Mesenchymal stem cell (in vitro differentiated cells and primary cell): ENCODE results near the gene GNPNAT1.
A peak's percentile ranks its signal among the peaks of the same experiment; 100 is the strongest.
"Not testable (repeated sequence)": the region's sequence is repeated elsewhere in the genome, so short reads cannot be mapped to it uniquely, and the experiment has no call there.

ENCODE experiments used
- DNase-seq: peaks from one replicate; pipeline ENCODE4 v3.0.0-alpha.2; 2013
- H2AFZ ChIP-seq: one replicate; pipeline ENCODE4 v1.6.1; 2013; ENCODE audit warnings: low read depth, mild to moderate bottlenecking, control low read depth, inconsistent platforms, low read length, moderate library complexity
- H2AK5ac ChIP-seq: 2 replicates; pipeline ENCODE4 v1.6.1; 2013; ENCODE audit warnings: low read length, moderate library complexity, mild to moderate bottlenecking, inconsistent platforms; ENCODE audit not compliant: severe bottlenecking
- H2BK120ac ChIP-seq: one replicate; pipeline ENCODE4 v1.6.1; 2013; ENCODE audit warnings: low read depth, mild to moderate bottlenecking, inconsistent platforms, low read length, moderate library complexity
- H2BK12ac ChIP-seq, 2 experiments: one replicate each; pipeline ENCODE4 v1.6.1; 2013; ENCODE audit warnings: inconsistent platforms in 2 of 2, low read length in 2 of 2, mild to moderate bottlenecking in 2 of 2, moderate library complexity in 2 of 2, control low read depth in 1 of 2
- H2BK15ac ChIP-seq: one replicate; pipeline ENCODE4 v1.6.1; 2013; ENCODE audit warnings: mild to moderate bottlenecking, low read depth, inconsistent platforms; ENCODE audit not compliant: poor library complexity, severe bottlenecking
- H2BK5ac ChIP-seq: 2 replicates; pipeline ENCODE4 v1.6.1; 2013; ENCODE audit warnings: low read depth, mild to moderate bottlenecking, low read length, control low read depth, inconsistent platforms; ENCODE audit not compliant: poor library complexity, severe bottlenecking
- H3K14ac ChIP-seq, 2 experiments: one replicate each; pipeline ENCODE4 v1.6.1; 2013; ENCODE audit warnings: inconsistent platforms in 2 of 2, low read length in 2 of 2, control low read depth in 1 of 2, mild to moderate bottlenecking in 1 of 2, moderate library complexity in 1 of 2
- H3K18ac ChIP-seq, 2 experiments: one replicate each; pipeline ENCODE4 v1.6.1; 2013; ENCODE audit warnings: inconsistent platforms in 2 of 2, low read length in 2 of 2, control low read depth in 1 of 2, low read depth in 1 of 2, mild to moderate bottlenecking in 1 of 2
- H3K23ac ChIP-seq, 2 experiments: one replicate each; pipeline ENCODE4 v1.6.1; 2013; ENCODE audit warnings: inconsistent platforms in 2 of 2, low read length in 2 of 2, mild to moderate bottlenecking in 2 of 2, moderate library complexity in 2 of 2, control low read depth in 1 of 2
- H3K27ac ChIP-seq: 2 replicates; pipeline ENCODE4 v1.5.1; 2013; ENCODE audit warnings: mild to moderate bottlenecking, moderate library complexity, low read length, control low read depth, inconsistent platforms; ENCODE audit not compliant: poor library complexity, severe bottlenecking
- H3K27me3 ChIP-seq, 2 experiments: 2 replicates each; pipeline versions ENCODE4 v1.6.1 to v1.7.0; 2013; ENCODE audit warnings: low read length in 2 of 2, mild to moderate bottlenecking in 2 of 2, moderate library complexity in 2 of 2, control low read depth in 1 of 2, inconsistent platforms in 1 of 2; ENCODE audit not compliant: control insufficient read depth in 1 of 2, insufficient read depth in 1 of 2
- H3K36me3 ChIP-seq, 2 experiments: 2 replicates each; pipeline versions ENCODE4 v1.6.1 to v1.7.0; 2013; ENCODE audit warnings: low read length in 2 of 2, control low read depth in 1 of 2, inconsistent platforms in 1 of 2, low read depth in 1 of 2, mild to moderate bottlenecking in 1 of 2; ENCODE audit not compliant: insufficient read depth in 2 of 2, control insufficient read depth in 1 of 2
- H3K4ac ChIP-seq, 2 experiments: one replicate each; pipeline ENCODE4 v1.6.1; 2013; ENCODE audit warnings: inconsistent platforms in 2 of 2, low read length in 2 of 2, mild to moderate bottlenecking in 2 of 2, moderate library complexity in 2 of 2, control low read depth in 1 of 2, low read depth in 1 of 2
- H3K4me1 ChIP-seq: 2 replicates; pipeline ENCODE4 v1.6.1; 2013; ENCODE audit warnings: low read depth, low read length, control low read depth; ENCODE audit not compliant: control insufficient read depth, insufficient read depth
- H3K4me2 ChIP-seq: 2 replicates; pipeline ENCODE4 v1.6.1; 2013; ENCODE audit warnings: low read length, mild to moderate bottlenecking, inconsistent platforms; ENCODE audit not compliant: poor library complexity, severe bottlenecking
- H3K4me3 ChIP-seq, 2 experiments: 2 replicates each; pipeline versions ENCODE4 v1.5.1 to v1.7.0; 2013; ENCODE audit warnings: low read length in 2 of 2, mild to moderate bottlenecking in 2 of 2, control low read depth in 1 of 2, low read depth in 1 of 2; ENCODE audit not compliant: insufficient read depth in 1 of 2
- H3K79me1 ChIP-seq: replicated peaks from 2 replicates; pipeline ENCODE4 v1.6.1; 2013; ENCODE audit warnings: mild to moderate bottlenecking, control low read depth, low read length, inconsistent platforms; ENCODE audit not compliant: poor library complexity, severe bottlenecking
- H3K9ac ChIP-seq: 2 replicates; pipeline ENCODE4 v1.7.0; 2013; ENCODE audit warnings: mild to moderate bottlenecking, low read length, moderate library complexity
- H3K9me3 ChIP-seq: 2 replicates; pipeline ENCODE4 v1.7.0; 2013; ENCODE audit warnings: mild to moderate bottlenecking, low read length; ENCODE audit not compliant: control insufficient read depth
- H4K8ac ChIP-seq: one replicate; pipeline ENCODE4 v1.6.1; 2013; ENCODE audit warnings: inconsistent platforms, mild to moderate bottlenecking, low read length, moderate library complexity
- H4K91ac ChIP-seq: one replicate; pipeline ENCODE4 v1.6.1; 2013; ENCODE audit warnings: mild to moderate bottlenecking, low read length, inconsistent platforms
- WGBS: methylation state at CpG from one replicate; pipeline ENCODE4 v1.1.7; 2013; ENCODE audit warnings: mixed read lengths; 5-methylcytosine and 5-hydroxymethylcytosine counted together

GNPNAT1 gene

DNA sequence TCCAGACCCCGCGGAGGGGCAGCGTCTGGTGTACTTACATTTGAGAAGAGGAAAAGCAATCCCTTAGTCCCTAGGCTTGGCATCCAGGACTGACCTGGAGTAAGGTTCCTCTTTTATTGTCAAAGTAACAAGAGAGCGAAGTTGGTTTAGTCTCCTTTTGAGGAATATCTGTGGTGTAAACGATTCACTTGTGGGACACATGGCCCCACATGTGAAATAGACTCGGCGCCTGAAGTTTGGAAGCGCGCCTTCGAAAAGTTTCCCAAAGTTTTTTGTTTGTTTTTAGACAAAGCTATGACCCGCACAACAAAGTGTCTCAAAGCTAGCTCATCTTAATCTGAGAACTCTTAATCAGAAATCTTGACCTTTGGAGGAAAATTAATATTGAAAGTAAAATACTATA lies 60.7 kb downstream of the GNPNAT1 start:
- Histone ChIP-seq H3K36me3 (peaks cover 15 to 56% of the 10 kb centered on the region in 2 experiments), H2BK15ac (no peak overlapping the region), H4K91ac (no peak overlapping the region), H3K14ac (peak overlapping the region in 1 of 2 experiments; percentile 98), H3K4me2 (peak overlapping the region; percentile 73), H3K4ac (peak overlapping the region in 1 of 2 experiments; percentile 96), H3K4me1 (peaks cover 5% of the 10 kb centered on the region), H3K4me3 (peak overlapping the region; percentile 91 to 97), H3K23ac (peak overlapping the region in 1 of 2 experiments; percentile 97), H2BK120ac (no peak overlapping the region), H2AK5ac (no peak overlapping the region), H2BK12ac (peak overlapping the region in 1 of 2 experiments; percentile 51), H3K9me3 (no peaks in the 10 kb centered on the region), H2AFZ (peak overlapping the region; percentile 100), H4K8ac (no peak overlapping the region), H3K27ac (no peak overlapping the region), H3K79me1 (peaks cover 15% of the 10 kb centered on the region), H2BK5ac (no peak overlapping the region), H3K27me3 (no peaks in the 10 kb centered on the region), H3K18ac (peak overlapping the region; percentile 30 to 84), H3K9ac (peak overlapping the region; percentile 97)
- WGBS: 6% methylated on average over 10 of the region's 11 CpGs
- peak; percentile 57 for DNase-seq

DNA sequence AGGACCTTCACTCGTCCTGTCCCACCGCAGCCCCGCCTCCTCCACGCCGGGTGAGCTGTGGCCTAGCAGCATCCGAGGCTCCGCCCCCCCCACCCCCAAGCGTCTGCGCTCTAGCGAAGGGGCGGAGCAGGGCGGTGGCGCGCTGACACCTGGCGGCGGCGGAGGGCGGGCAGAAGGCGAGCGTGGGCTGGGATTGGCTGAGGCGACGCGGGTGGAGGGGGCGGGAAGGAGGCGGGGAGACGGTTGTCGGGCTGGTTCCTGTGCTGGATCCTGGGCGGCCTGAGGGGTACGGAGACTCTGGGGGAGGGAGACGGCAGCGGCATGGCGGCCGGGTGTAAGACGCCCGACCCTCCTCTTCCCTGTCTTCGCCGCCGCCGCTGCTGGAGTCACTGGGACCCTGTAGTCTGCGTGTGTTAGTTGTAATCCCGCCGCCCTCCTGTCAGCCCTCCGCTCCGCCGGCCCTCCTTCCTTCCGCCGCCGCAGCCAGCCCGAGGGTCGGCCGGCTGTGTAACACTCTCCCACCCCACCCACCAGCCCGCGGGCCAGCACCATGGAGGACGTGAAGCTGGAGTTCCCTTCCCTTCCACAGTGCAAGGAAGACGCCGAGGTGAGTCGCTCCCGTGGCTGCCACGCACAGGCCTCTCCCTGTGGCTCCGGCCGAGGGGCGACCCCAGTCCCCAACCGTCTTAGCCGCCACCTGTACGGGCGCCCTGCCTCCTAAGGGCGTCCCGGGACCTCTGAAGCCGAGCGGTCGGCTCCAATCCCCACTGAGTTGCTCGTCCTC lies 61.3 kb downstream of the GNPNAT1 start, which contains the start of gene STYX:
STYX (plus strand) TSS at position 242 of the 784 bp plus-strand sequence; CDS start at position 551, 309 bp downstream.
- Histone ChIP-seq H3K9ac (peak within 1 kb of the TSS; percentile 97), H3K4ac (peak within 1 kb of the TSS; percentile 20 to 96), H2BK15ac (no peak within 1 kb of the TSS), H3K14ac (peak within 1 kb of the TSS in 1 of 2 experiments; percentile 98), H2BK12ac (peak within 1 kb of the TSS; percentile 51 to 57), H4K91ac (peak within 1 kb of the TSS; percentile 9), H3K9me3 (no peaks in the 10 kb centered on the region), H3K4me2 (peak within 1 kb of the TSS; percentile 77), H4K8ac (peak within 1 kb of the TSS; percentile 89), H3K23ac (peak within 1 kb of the TSS in 1 of 2 experiments; percentile 97), H3K27me3 (no peaks in the 10 kb centered on the region), H3K4me1 (peaks cover 5% of the 10 kb centered on the region), H3K79me1 (peaks cover 14% of the 10 kb centered on the region), H2AK5ac (no peak within 1 kb of the TSS), H2BK120ac (no peak within 1 kb of the TSS), H3K4me3 (peak within 1 kb of the TSS; percentile 91 to 97), H2AFZ (peak within 1 kb of the TSS; percentile 100), H3K27ac (peak within 1 kb of the TSS; percentile 68), H2BK5ac (peak within 1 kb of the TSS; percentile 20), H3K36me3 (peaks cover 18 to 57% of the 10 kb centered on the region in 2 experiments), H3K18ac (peak within 1 kb of the TSS; percentile 84 to 89)
- DNase-seq: peak; percentile 98
- WGBS: under 1% methylated on average over 62 of the region's 72 CpGs

DNA sequence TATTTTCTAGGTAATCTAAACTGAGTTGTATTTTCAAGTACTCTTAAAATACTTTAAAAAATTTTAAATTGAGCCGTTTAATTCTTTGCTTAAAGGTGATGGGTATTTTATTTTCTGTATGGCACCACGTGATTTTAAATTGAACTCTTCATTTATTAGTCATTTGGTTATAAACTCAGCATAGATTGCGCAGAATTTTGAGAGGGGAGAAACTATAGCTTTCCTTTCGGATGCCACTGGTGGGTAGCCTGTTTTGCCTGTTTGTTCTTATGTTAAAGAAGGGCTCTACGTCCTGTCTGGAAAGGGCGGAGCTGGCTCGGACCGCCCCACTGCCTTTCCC lies 61.9 kb downstream of the GNPNAT1 start:
- peak overlapping the region; percentile 68 for H3K27ac ChIP-seq

DNA sequence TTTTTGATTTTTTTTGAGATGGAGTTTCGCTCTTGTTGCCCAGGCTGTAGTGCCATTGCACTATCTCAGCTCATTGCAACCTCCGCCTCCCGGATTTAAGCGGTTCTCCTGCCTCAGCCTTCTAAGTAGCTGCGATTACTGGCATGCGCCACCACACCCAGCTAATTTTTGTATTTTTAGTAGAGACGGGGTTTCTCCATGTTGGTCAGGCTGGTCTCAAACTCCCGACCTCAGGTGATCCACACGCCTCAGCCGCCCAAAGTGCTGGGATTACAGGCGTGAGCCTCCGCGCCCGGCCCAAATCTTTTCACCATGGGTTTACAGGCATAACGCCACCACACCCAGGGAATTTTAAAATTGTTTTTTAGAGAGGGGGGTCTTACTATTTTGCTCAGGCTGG lies 62.4 kb downstream of the GNPNAT1 start:
- not testable (repeated sequence) for DNase-seq, H3K4ac ChIP-seq, H2BK5ac ChIP-seq, H2BK12ac ChIP-seq, H3K14ac ChIP-seq, H3K9me3 ChIP-seq, H4K8ac ChIP-seq, H4K91ac ChIP-seq, H3K27me3 ChIP-seq, H3K4me2 ChIP-seq, H2AK5ac ChIP-seq, H2AFZ ChIP-seq, H2BK120ac ChIP-seq, H3K4me1 ChIP-seq, H3K27ac ChIP-seq, H3K23ac ChIP-seq, H3K4me3 ChIP-seq, H2BK15ac ChIP-seq, H3K18ac ChIP-seq
- H3K36me3 ChIP-seq: peaks cover 21 to 60% of the 10 kb centered on the region in 2 experiments
- peaks cover 11% of the 10 kb centered on the region for H3K79me1 ChIP-seq
- peak overlapping the region; percentile 85 for H3K9ac ChIP-seq
- 90% methylated on average over 14 of the region's 15 CpGs for WGBS

More for the DNA sequence above, 61.9 kb downstream of the GNPNAT1 start:
- no peak overlapping the region for H3K18ac ChIP-seq
- no peak overlapping the region for H2BK12ac ChIP-seq
- H3K27me3 ChIP-seq: no peaks in the 10 kb centered on the region
- no peak for DNase-seq
- H4K91ac ChIP-seq: no peak overlapping the region
- H3K79me1 ChIP-seq: peaks cover 13% of the 10 kb centered on the region
- H4K8ac ChIP-seq: no peak overlapping the region
- no peak overlapping the region for H2BK120ac ChIP-seq
- no peaks in the 10 kb centered on the region for H3K9me3 ChIP-seq
- no peak overlapping the region for H2BK15ac ChIP-seq
- H3K4ac ChIP-seq: no peak overlapping the region
- peak overlapping the region; percentile 85 for H3K9ac ChIP-seq
- H3K4me2 ChIP-seq: peak overlapping the region; percentile 77
- H3K23ac ChIP-seq: no peak overlapping the region
- H2AFZ ChIP-seq: no peak overlapping the region
- H2AK5ac ChIP-seq: no peak overlapping the region
- WGBS: 5% methylated on average over 4 of the region's 8 CpGs
- H3K36me3 ChIP-seq: peaks cover 18 to 60% of the 10 kb centered on the region in 2 experiments
- peaks cover 5% of the 10 kb centered on the region for H3K4me1 ChIP-seq
- H2BK5ac ChIP-seq: no peak overlapping the region
- H3K4me3 ChIP-seq: peak overlapping the region in 1 of 2 experiments; percentile 77
- H3K14ac ChIP-seq: no peak overlapping the region
